HepG2 (cell line): ENCODE measurements around the gene YWHAB. TPM values are rescaled to one million over a fixed set of nuclear protein-coding genes. Genes with fewer than 3 reads are reported as not detected.

ENCODE experiments used
- CENPT ChIP-seq: sonication (generic); formaldehyde crosslinking; IDR thresholded peaks from 2 replicates; pipeline ENCODE4 v1.8.0; 2022; ENCODE audit warnings: low read depth, mild to moderate bottlenecking, moderate library complexity, missing genetic modification reagents
- EED ChIP-seq: sonication (generic); formaldehyde crosslinking; IDR thresholded peaks from 2 replicates; pipeline ENCODE4 v1.5.0; 2020; ENCODE audit warnings: mild to moderate bottlenecking, missing genetic modification reagents
- IKZF1 ChIP-seq: fragments of 450-650 bp; IDR thresholded peaks from 2 replicates; pipeline ENCODE4 v1.7.1; 2016
- KAT8 ChIP-seq: IDR thresholded peaks from 2 replicates; pipeline ENCODE4 v1.6.1; 2016; ENCODE audit warnings: missing genetic modification reagents, missing compliant biosample characterization
- KDM6A ChIP-seq: IDR thresholded peaks from 2 replicates; pipeline ENCODE4 v1.6.1; 2016; ENCODE audit warnings: low read depth
- PRDM15 ChIP-seq: sonication (generic); formaldehyde crosslinking; IDR thresholded peaks from 2 replicates; pipeline ENCODE4 v1.4.0; 2020; ENCODE audit warnings: missing genetic modification reagents
- RXRA ChIP-seq: sonication (generic); formaldehyde crosslinking; IDR thresholded peaks from 2 replicates; pipeline ENCODE4 v1.5.1; 2020; ENCODE audit warnings: missing genetic modification reagents
- RXRB ChIP-seq: IDR thresholded peaks from 2 replicates; pipeline ENCODE4 v1.6.1; 2016; ENCODE audit warnings: borderline replicate concordance, missing genetic modification reagents, missing compliant biosample characterization
- TIGD3 ChIP-seq: sonication (generic); formaldehyde crosslinking; IDR thresholded peaks from 2 replicates; pipeline ENCODE4 v1.5.1; 2020; ENCODE audit warnings: mild to moderate bottlenecking, missing genetic modification reagents, borderline replicate concordance
- ZFY ChIP-seq: sonication (generic); formaldehyde crosslinking; IDR thresholded peaks from 2 replicates; pipeline ENCODE4 v1.4.0; 2020; ENCODE audit warnings: missing genetic modification reagents
- ZNF496 ChIP-seq: sonication (generic); formaldehyde crosslinking; IDR thresholded peaks from 2 replicates; pipeline ENCODE4 v1.8.1; 2023; ENCODE audit warnings: mild to moderate bottlenecking, moderate library complexity, missing genetic modification reagents; ENCODE audit not compliant: insufficient replicate concordance
- ZNF574 ChIP-seq: sonication (generic); formaldehyde crosslinking; IDR thresholded peaks from 2 replicates; pipeline ENCODE4 v1.4.0; 2020; ENCODE audit warnings: missing genetic modification reagents
- ZNF576 ChIP-seq: sonication (generic); formaldehyde crosslinking; IDR thresholded peaks from 2 replicates; pipeline ENCODE4 v1.4.0; 2020; ENCODE audit warnings: mild to moderate bottlenecking, missing genetic modification reagents
- ZNF616 ChIP-seq: sonication (generic); formaldehyde crosslinking; IDR thresholded peaks from 2 replicates; pipeline ENCODE4 v1.5.0; 2020; ENCODE audit warnings: low read depth, mild to moderate bottlenecking, missing genetic modification reagents
- ZNF660 ChIP-seq: sonication (generic); formaldehyde crosslinking; IDR thresholded peaks from 2 replicates; pipeline ENCODE4 v1.5.1; 2020; ENCODE audit warnings: mild to moderate bottlenecking, low read depth, missing genetic modification reagents, borderline replicate concordance
- ZNF761 ChIP-seq: sonication (generic); formaldehyde crosslinking; conservative IDR thresholded peaks from 2 replicates; pipeline ENCODE4 v1.4.0; 2020; ENCODE audit warnings: mild to moderate bottlenecking, missing genetic modification reagents
- ZNF770 ChIP-seq: sonication (generic); formaldehyde crosslinking; IDR thresholded peaks from 2 replicates; pipeline ENCODE4 v1.5.0; 2020; ENCODE audit warnings: mild to moderate bottlenecking, missing genetic modification reagents
- ZNF772 ChIP-seq: sonication (generic); formaldehyde crosslinking; IDR thresholded peaks from 2 replicates; pipeline ENCODE4 v1.5.0; 2020; ENCODE audit warnings: mild to moderate bottlenecking, missing genetic modification reagents
- ZNF775 ChIP-seq: sonication (generic); formaldehyde crosslinking; IDR thresholded peaks from 2 replicates; pipeline ENCODE4 v1.4.0; 2020; ENCODE audit warnings: missing genetic modification reagents, mild to moderate bottlenecking, moderate library complexity, borderline replicate concordance
- ZNF780A ChIP-seq: sonication (generic); formaldehyde crosslinking; IDR thresholded peaks from 2 replicates; pipeline ENCODE4 v1.8.0; 2022; ENCODE audit warnings: mild to moderate bottlenecking, missing genetic modification reagents, moderate library complexity
- polyA plus RNA-seq, 8 experiments: library from polyadenylated mRNA; depleted of rRNA in 3 of 8; stranded (reverse) in 7 of 8; unstranded in 1 of 8; fragments of >200 nt; fragmentation: Illumina TruSeq in 4 of 8; extraction: Trizol in 4 of 8; gene quantifications; 2 replicates each; pipeline versions ENCODE4 v1.2.1 to v1.2.3, GENCODE V29; 2011 to 2016; ENCODE audit warnings: low read depth in 4 of 8, missing spikeins in 1 of 8, mixed read lengths in 1 of 8; ENCODE audit not compliant: insufficient read depth in 1 of 8
- total RNA-seq, 5 experiments: library from RNA; depleted of rRNA; stranded (reverse); fragments of >200 nt; fragmentation: Illumina TruSeq; extraction: Trizol; gene quantifications; 2 replicates each; pipeline ENCODE4 v1.2.3, GENCODE V29; 2016; ENCODE audit warnings: low read depth in 1 of 5

The YWHAB gene
- total and polyA plus RNA-seq, 2 of the 13 experiments (the other 11 are each of a cell fraction or from before 2014, with no cell fraction given) = 77.2 to 121 TPM

- TF ChIP-seq ZNF660 (CRISPR knock-in tag) (no peak), ZNF576 (CRISPR knock-in tag) (no peak), ZNF616 (CRISPR knock-in tag) (no peak), RXRB (CRISPR knock-in tag) (peak; percentile 73; the same call in 1 of the 2 replicates), RXRA (peak; percentile 24; the same call in 1 of the 2 replicates), TIGD3 (CRISPR knock-in tag) (no peak), CENPT (CRISPR knock-in tag) (no peak), ZNF770 (peak; percentile 81), ZNF772 (CRISPR knock-in tag) (no peak; the same call in 1 of the 2 replicates), ZNF761 (CRISPR knock-in tag) (no peak), KDM6A (CRISPR knock-in tag) (no peak), IKZF1 (no peak), ZNF780A (CRISPR knock-in tag) (no peak), KAT8 (CRISPR knock-in tag) (peak; percentile 81), ZFY (CRISPR knock-in tag) (peak; percentile 58; the same call in 1 of the 2 replicates), ZNF574 (CRISPR knock-in tag) (peak; percentile 87), ZNF496 (CRISPR knock-in tag) (no peak), PRDM15 (CRISPR knock-in tag) (peak; percentile 42; the same call in 1 of the 2 replicates), EED (CRISPR knock-in tag) (no peak), ZNF775 (no peak)
Measured at GRCh38 chr20:44911264-44911921, 25.9 kb downstream of the YWHAB start (continued).
